Renal cortex interstitium (tissue), 15 donors: ENCODE results near the gene EEF1G. TPM values are rescaled to one million over a fixed set of nuclear protein-coding genes. Genes with fewer than 3 reads are reported as not detected.
A peak's percentile ranks its signal among the peaks of the same experiment; 100 is the strongest.
"Not testable (repeated sequence)": the region's sequence is repeated elsewhere in the genome, so short reads cannot be mapped to it uniquely, and the experiment has no call there.

ENCODE experiments used
- DNase-seq, 11 donors: peaks; one replicate each; pipeline ENCODE4 v3.0.0-alpha.2; 2013; ENCODE audit warnings: low read depth in 9 of 11, low spot score in 4 of 11; ENCODE audit errors: extremely low read depth in 1 of 11
- long read RNA-seq, 16 experiments: transcript quantifications; one replicate each; lab custom pipeline, GENCODE V29; 2026
- polyA plus RNA-seq, 3 donors: library from polyadenylated mRNA; unstranded; fragments of 120-200 nt; gene quantifications; one replicate each; pipeline ENCODE4 v1.2.1, GENCODE V29; 2013; ENCODE audit not compliant: insufficient read length in 3 of 3

The EEF1G gene, protein sequence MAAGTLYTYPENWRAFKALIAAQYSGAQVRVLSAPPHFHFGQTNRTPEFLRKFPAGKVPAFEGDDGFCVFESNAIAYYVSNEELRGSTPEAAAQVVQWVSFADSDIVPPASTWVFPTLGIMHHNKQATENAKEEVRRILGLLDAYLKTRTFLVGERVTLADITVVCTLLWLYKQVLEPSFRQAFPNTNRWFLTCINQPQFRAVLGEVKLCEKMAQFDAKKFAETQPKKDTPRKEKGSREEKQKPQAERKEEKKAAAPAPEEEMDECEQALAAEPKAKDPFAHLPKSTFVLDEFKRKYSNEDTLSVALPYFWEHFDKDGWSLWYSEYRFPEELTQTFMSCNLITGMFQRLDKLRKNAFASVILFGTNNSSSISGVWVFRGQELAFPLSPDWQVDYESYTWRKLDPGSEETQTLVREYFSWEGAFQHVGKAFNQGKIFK
- 1,000 to 10,000 TPM; 2,243 to 2,394 (median 2,287) TPM for polyA plus RNA-seq
- long read RNA-seq, donor 1, transcript EEF1G-203 (9 exons, 2,496 nt) = minor isoform, 128 of 1,073 reads
- long read RNA-seq, donor 1, transcript EEF1G-201 (10 exons, 1,523 nt) = major isoform, 448 of 1,073 reads
- long read RNA-seq, donor 1, partial matches to known transcripts = 479 of 1,073 reads
- long read RNA-seq, donor 1, other reads (novel, unspliced or antisense) = 18 of 1,073 reads
- long read RNA-seq, donor 2, transcript EEF1G-203 (9 exons, 2,496 nt) = minor isoform, 113 of 1,359 reads
- long read RNA-seq, donor 2, transcript EEF1G-201 (10 exons, 1,523 nt) = major isoform, 447 of 1,359 reads
- long read RNA-seq, donor 2, partial matches to known transcripts = 794 of 1,359 reads
- long read RNA-seq, donor 2, other reads (novel, unspliced or antisense) = 5 of 1,359 reads
- long read RNA-seq, donor 3, transcript EEF1G-203 (9 exons, 2,496 nt) = minor isoform, 135 of 1,612 reads
- long read RNA-seq, donor 3, transcript EEF1G-201 (10 exons, 1,523 nt) = major isoform, 1,006 of 1,612 reads
- long read RNA-seq, donor 3, partial matches to known transcripts = 454 of 1,612 reads
- long read RNA-seq, donor 3, other reads (novel, unspliced or antisense) = 17 of 1,612 reads
- long read RNA-seq, donor 4, transcript EEF1G-201 (10 exons, 1,523 nt) = major isoform, 742 of 1,117 reads
- long read RNA-seq, donor 4, transcript EEF1G-203 (9 exons, 2,496 nt) = minor isoform, 79 of 1,117 reads
- long read RNA-seq, donor 4, partial matches to known transcripts = 290 of 1,117 reads
- long read RNA-seq, donor 4, other reads (novel, unspliced or antisense) = 6 of 1,117 reads
- long read RNA-seq, donor 5 = 0 reads
- long read RNA-seq, donor 6, transcript EEF1G-201 (10 exons, 1,523 nt) = major isoform, 591 of 1,178 reads
- long read RNA-seq, donor 6, transcript EEF1G-203 (9 exons, 2,496 nt) = minor isoform, 119 of 1,178 reads
- long read RNA-seq, donor 6, partial matches to known transcripts = 463 of 1,178 reads
- long read RNA-seq, donor 6, other reads (novel, unspliced or antisense) = 5 of 1,178 reads
- long read RNA-seq, donor 7, transcript EEF1G-203 (9 exons, 2,496 nt) = minor isoform, 150 of 1,498 reads
- long read RNA-seq, donor 7, transcript EEF1G-201 (10 exons, 1,523 nt) = major isoform, 854 of 1,498 reads
- long read RNA-seq, donor 7, partial matches to known transcripts = 475 of 1,498 reads
- long read RNA-seq, donor 7, other reads (novel, unspliced or antisense) = 19 of 1,498 reads
- long read RNA-seq, donor 8, transcript EEF1G-201 (10 exons, 1,523 nt) = major isoform, 1,143 of 2,221 reads
- long read RNA-seq, donor 8, transcript EEF1G-203 (9 exons, 2,496 nt) = minor isoform, 259 of 2,221 reads
- long read RNA-seq, donor 8, partial matches to known transcripts = 773 of 2,221 reads
- long read RNA-seq, donor 8, other reads (novel, unspliced or antisense) = 46 of 2,221 reads
- long read RNA-seq, donor 9, transcript EEF1G-201 (10 exons, 1,523 nt) = major isoform, 697 of 1,002 reads
- long read RNA-seq, donor 9, transcript EEF1G-203 (9 exons, 2,496 nt) = minor isoform, 79 of 1,002 reads
- long read RNA-seq, donor 9, partial matches to known transcripts = 216 of 1,002 reads
- long read RNA-seq, donor 9, other reads (novel, unspliced or antisense) = 10 of 1,002 reads
- long read RNA-seq, donor 10, transcript EEF1G-203 (9 exons, 2,496 nt) = minor isoform, 114 of 1,338 reads
- long read RNA-seq, donor 10, transcript EEF1G-201 (10 exons, 1,523 nt) = major isoform, 731 of 1,338 reads
- long read RNA-seq, donor 10, partial matches to known transcripts = 479 of 1,338 reads
- long read RNA-seq, donor 10, other reads (novel, unspliced or antisense) = 14 of 1,338 reads
- long read RNA-seq, donor 11, transcript EEF1G-203 (9 exons, 2,496 nt) = minor isoform, 70 of 909 reads
- long read RNA-seq, donor 11, transcript EEF1G-201 (10 exons, 1,523 nt) = major isoform, 644 of 909 reads
- long read RNA-seq, donor 11, partial matches to known transcripts = 189 of 909 reads
- long read RNA-seq, donor 11, other reads (novel, unspliced or antisense) = 6 of 909 reads
- long read RNA-seq, donor 12, transcript EEF1G-203 (9 exons, 2,496 nt) = minor isoform, 65 of 490 reads
- long read RNA-seq, donor 12, transcript EEF1G-201 (10 exons, 1,523 nt) = major isoform, 267 of 490 reads
- long read RNA-seq, donor 12, partial matches to known transcripts = 151 of 490 reads
- long read RNA-seq, donor 12, other reads (novel, unspliced or antisense) = 7 of 490 reads
- long read RNA-seq, donor 13 = 0 reads
- long read RNA-seq, donor 14, transcript EEF1G-203 (9 exons, 2,496 nt) = minor isoform, 85 of 911 reads
- long read RNA-seq, donor 14, transcript EEF1G-201 (10 exons, 1,523 nt) = major isoform, 644 of 911 reads
- long read RNA-seq, donor 14, partial matches to known transcripts = 177 of 911 reads
- long read RNA-seq, donor 14, other reads (novel, unspliced or antisense) = 5 of 911 reads
- long read RNA-seq, donor 15, transcript EEF1G-203 (9 exons, 2,496 nt) = minor isoform, 44 of 510 reads
- long read RNA-seq, donor 15, transcript EEF1G-201 (10 exons, 1,523 nt) = major isoform, 354 of 510 reads
- long read RNA-seq, donor 15, partial matches to known transcripts = 112 of 510 reads
- long read RNA-seq, donor 15, other reads (novel, unspliced or antisense) = 0 of 510 reads
- long read RNA-seq, donor 16, transcript EEF1G-203 (9 exons, 2,496 nt) = minor isoform, 195 of 3,208 reads
- long read RNA-seq, donor 16, transcript EEF1G-201 (10 exons, 1,523 nt) = major isoform, 2,126 of 3,208 reads
- long read RNA-seq, donor 16, partial matches to known transcripts = 802 of 3,208 reads
- long read RNA-seq, donor 16, other reads (novel, unspliced or antisense) = 85 of 3,208 reads

DNA sequence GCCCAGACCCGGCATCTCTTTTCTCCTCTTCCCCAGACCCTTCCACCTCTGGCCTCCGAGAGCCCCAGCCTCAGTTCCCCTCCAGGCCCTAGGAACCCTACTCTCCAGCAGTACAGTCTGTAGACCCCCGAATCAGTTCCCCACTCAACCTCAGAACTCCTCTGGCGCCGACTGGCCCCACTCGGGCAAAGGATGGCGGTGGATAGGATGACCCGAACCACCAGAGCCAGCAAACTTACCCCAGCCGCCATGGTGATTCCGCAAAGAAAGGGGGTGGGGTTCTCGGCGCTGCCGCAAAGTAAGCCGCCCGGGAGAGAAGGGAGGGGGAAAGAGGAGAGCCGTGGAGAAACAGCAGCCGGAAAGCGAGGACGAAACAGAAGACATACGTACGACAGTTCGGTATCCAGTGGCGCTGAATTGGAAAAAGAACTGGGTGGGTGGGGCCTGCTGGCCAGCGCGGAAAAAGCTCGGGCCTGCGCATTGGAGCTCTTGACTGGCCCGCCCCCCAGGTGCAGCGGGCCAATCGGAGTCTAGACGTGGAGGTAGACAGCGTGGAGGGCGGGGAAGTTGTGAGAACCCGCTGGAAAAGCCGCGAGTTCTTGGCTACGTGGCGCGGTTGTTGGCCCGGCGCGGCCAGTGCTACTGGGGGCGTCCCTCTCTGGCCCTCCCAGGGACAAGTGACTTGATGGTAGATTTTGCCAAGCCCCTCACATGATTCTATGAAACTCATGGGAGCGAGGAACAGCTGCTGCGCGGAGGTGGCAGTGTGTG is at the start of gene EEF1G:
Gene EEF1G (minus strand): TSS at position 300 of the 771 bp plus-strand sequence. CDS start 49 bp downstream, at position 251.
- peak; percentile 95 to 100 (median 99) for DNase-seq

DNA sequence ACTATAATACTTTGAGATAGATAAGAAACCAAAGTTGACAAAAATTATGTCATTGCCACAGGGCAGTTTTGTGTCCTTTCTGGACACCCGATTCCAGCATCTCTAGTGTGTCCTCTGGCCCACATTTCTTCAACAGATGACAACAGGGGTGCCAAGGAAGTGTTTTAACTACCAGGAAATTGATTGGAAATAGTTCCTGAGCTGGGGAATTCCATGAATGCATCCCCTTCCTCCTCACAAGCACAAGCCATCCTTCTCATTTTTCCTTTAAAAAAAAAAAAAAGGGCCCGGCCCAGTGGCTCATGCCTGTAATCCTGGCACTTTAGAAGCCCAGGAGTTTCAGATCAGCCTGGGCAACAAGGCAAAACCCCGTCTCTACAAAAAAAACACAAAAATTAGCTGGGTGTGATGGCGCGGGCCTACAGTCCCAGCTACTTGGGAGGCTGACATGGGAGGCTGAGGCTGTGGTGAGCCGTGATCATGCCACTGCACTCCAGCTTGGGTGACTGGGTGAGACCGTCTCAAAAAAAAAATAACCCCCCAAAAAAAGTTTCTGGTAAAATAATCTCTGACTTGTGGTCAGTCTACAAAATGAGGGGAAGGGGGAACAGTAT is 48.9 kb upstream of the EEF1G start:
- DNase-seq = no peak

DNA sequence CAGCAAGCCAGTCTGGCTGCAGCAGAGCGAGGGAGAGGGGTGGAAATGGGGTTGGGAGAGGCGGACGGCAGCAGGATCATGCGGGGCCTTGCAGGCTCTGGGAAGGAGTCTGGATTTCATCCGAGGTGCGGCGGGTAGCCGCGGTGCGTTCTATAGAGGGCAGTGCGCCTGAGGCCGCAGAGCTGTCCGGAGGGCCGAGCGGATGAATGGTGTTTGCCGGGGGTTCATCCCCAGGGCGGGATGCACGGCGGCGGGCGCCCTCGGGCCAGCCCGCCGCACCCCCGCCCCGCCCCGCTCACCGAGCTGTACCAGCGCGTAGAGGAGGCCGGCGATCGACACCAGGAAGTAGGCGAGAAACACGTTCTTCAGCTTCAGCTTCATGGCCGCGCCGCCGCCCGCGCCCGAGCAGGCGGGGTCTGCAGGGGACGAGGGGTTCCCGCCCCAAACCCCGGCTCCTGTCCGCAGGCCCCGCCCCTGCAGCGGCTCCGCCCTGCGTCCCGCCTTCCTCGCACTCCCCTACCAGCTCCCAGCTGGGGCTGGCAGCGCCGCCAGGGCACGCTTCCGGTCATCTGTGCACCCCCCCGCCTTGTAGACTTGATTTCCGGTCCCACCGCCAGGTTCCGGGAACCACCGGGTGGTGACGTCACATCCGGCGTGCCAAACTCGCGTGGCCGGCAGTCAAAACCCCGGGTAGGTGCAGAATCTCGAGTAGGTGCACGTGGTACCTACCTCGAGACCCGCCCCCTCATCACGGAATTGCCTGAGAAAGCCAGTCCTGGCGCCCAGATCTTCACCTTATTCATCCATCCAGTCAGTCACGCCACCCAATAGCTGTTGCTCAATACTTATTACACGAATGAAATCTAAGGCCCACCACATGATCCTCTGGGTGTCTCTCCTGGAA is 48.1 kb upstream of the EEF1G start, which contains the start of gene B3GAT3:
Gene B3GAT3 (minus strand): TSS at position 420 of the 904 bp plus-strand sequence. CDS start 39 bp downstream, at position 381.
- peak; percentile 87 to 96 (median 93) for DNase-seq

- no peak for DNase-seq
Measured at GRCh38 chr11:62621027-62621566, 47.4 kb upstream of the EEF1G start.

- not testable (repeated sequence) for DNase-seq
Measured at GRCh38 chr11:62616957-62617356, 43.3 kb upstream of the EEF1G start.

- DNase-seq = no peak
Measured at GRCh38 chr11:62615521-62615920, 41.8 kb upstream of the EEF1G start.

DNA sequence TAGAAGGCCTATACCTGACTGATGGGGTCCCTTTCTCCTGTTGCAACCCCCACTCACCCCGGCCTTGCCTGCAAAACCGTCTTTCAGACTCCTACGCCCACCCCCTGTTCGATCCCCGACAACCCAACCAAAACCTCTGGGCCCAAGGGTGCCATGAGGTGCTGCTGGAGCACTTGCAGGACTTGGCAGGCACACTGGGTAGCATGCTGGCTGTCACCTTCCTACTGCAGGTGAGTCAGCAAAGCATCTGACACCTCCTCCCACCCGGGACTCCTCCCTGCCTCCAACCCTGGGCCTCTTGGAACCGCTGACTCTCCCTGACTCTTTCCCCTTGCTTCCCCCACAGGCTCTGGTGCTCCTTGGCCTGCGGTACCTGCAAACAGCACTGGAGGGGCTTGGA is 40.6 kb upstream of the EEF1G start:
- no peak for DNase-seq

- no peak for DNase-seq
Measured at GRCh38 chr11:62613291-62613778, 39.6 kb upstream of the EEF1G start.

GRCh38 chr11:62612366-62613290 is 38.9 kb upstream of the EEF1G start, which contains the start of the genes EML3 and ROM1:
Gene EML3 (minus strand): TSS chr11:62612775. CDS start chr11:62612457, 318 bp downstream.
Gene ROM1 (plus strand): TSS chr11:62613257. CDS start chr11:62613282, 25 bp downstream.
- DNase-seq = peak in 8 of 11 donors; percentile 41 to 77 (median 68)

GRCh38 chr11:62611705-62612365 is 38.1 kb upstream of the EEF1G start:
- DNase-seq = no peak
